NCI-H510A (cell line): ENCODE data around the gene RFX1.
A peak's percentile ranks its signal among the peaks of the same experiment; 100 is the strongest.
"Not testable (repeated sequence)": the region's sequence is repeated elsewhere in the genome, so short reads cannot be mapped to it uniquely, and the experiment has no call there.

ENCODE experiments used
- DNase-seq: peaks from one replicate; lab custom pipeline; 2025; lab: John Stamatoyannopoulos, UW

The RFX1 gene

GRCh38 chr19:14006085-14006765 is at the start of gene RFX1:
Gene RFX1, minus strand, starts transcription at chr19:14006320. Its CDS starts 12,477 bp downstream, at chr19:13993843.
- peak; percentile 98 for DNase-seq

- no peak for DNase-seq
These were observed 49.3 kb upstream of the RFX1 start for GRCh38 chr19:14055396-14055795.

- DNase-seq: no peak
These were observed 48.6 kb upstream of the RFX1 start for GRCh38 chr19:14054721-14055120.

GRCh38 chr19:14054099-14054498 is 48.0 kb upstream of the RFX1 start:
- no peak for DNase-seq

GRCh38 chr19:14053500-14053899 is 47.4 kb upstream of the RFX1 start:
- no peak for DNase-seq

- DNase-seq: no peak
These were observed 46.9 kb upstream of the RFX1 start for GRCh38 chr19:14053032-14053431.

GRCh38 chr19:14052470-14052869 is 46.4 kb upstream of the RFX1 start:
- DNase-seq: no peak

GRCh38 chr19:14051980-14052379 is 45.9 kb upstream of the RFX1 start:
- no peak for DNase-seq

- not testable (repeated sequence) for DNase-seq
These were observed 44.8 kb upstream of the RFX1 start for GRCh38 chr19:14050961-14051360.

GRCh38 chr19:14050512-14050911 is 44.4 kb upstream of the RFX1 start:
- no peak for DNase-seq

- DNase-seq: no peak
These were observed 42.5 kb upstream of the RFX1 start for GRCh38 chr19:14048443-14049153.

GRCh38 chr19:14047866-14048265 is 41.7 kb upstream of the RFX1 start:
- not testable (repeated sequence) for DNase-seq

GRCh38 chr19:14042659-14043608 is 36.8 kb upstream of the RFX1 start:
- DNase-seq: peak; percentile 33

GRCh38 chr19:14039181-14039580 is 33.1 kb upstream of the RFX1 start:
- no peak for DNase-seq

- no peak for DNase-seq
These were observed 29.6 kb upstream of the RFX1 start for GRCh38 chr19:14035706-14036105.

- DNase-seq: not testable (repeated sequence)
These were observed 29.0 kb upstream of the RFX1 start for GRCh38 chr19:14035159-14035558.

GRCh38 chr19:14033946-14034345 is 27.8 kb upstream of the RFX1 start:
- no peak for DNase-seq

GRCh38 chr19:14031719-14032480 is 25.8 kb upstream of the RFX1 start, which contains the start of gene IL27RA:
Gene IL27RA, plus strand, starts transcription at chr19:14031762. Its CDS starts 111 bp downstream, at chr19:14031873.
- DNase-seq: no peak

GRCh38 chr19:14030997-14031718 is 25.0 kb upstream of the RFX1 start:
- no peak for DNase-seq

- DNase-seq: no peak
These were observed 22.8 kb upstream of the RFX1 start for GRCh38 chr19:14028901-14029300.
